SK-N-MC (cell line): ENCODE measurements around the gene POC1A.

Experiments
- DNase-seq: peaks from one replicate; pipeline ENCODE4 v3.0.0-alpha.2; 2011; ENCODE audit warnings: low read depth, low spot score
- H3K27ac ChIP-seq: fragments of 200-600 bp; sonication (generic); 2 replicates; pipeline ENCODE4 v1.5.1; 2016; ENCODE audit warnings: mixed run types
- H3K36me3 ChIP-seq: fragments of 200-600 bp; sonication (generic); 2 replicates; pipeline ENCODE4 v1.6.1; 2017; ENCODE audit warnings: antibody characterized with exemption, low read length, mixed read lengths; ENCODE audit not compliant: insufficient read depth
- H3K4me3 ChIP-seq: fragments of 200-600 bp; sonication (generic); 2 replicates; pipeline ENCODE4 v1.5.1; 2016
- H3K9ac ChIP-seq: fragments of 200-600 bp; sonication (generic); 2 replicates; pipeline ENCODE4 v1.8.0; 2017; ENCODE audit warnings: mixed run types, mixed read lengths; ENCODE audit not compliant: insufficient read length
- H3K9me3 ChIP-seq: fragments of 200-600 bp; sonication (generic); 2 replicates; pipeline ENCODE4 v1.6.1; 2017; ENCODE audit warnings: low read depth, mild to moderate bottlenecking, antibody characterized with exemption, low read length, moderate library complexity, mixed read lengths
- EZH2 ChIP-seq: fragments of 200-600 bp; sonication (generic); IDR thresholded peaks from one replicate; pipeline ENCODE4 v1.6.1; 2017; ENCODE audit warnings: antibody characterized with exemption
- FOXP2 ChIP-seq: optimal IDR thresholded peaks from 2 replicates; pipeline ENCODE3; 2011; ENCODE audit warnings: mild to moderate bottlenecking, moderate library complexity; ENCODE audit not compliant: insufficient read depth; ENCODE audit errors: extremely low read length, control extremely low read depth
- POLR2AphosphoS5 ChIP-seq: IDR thresholded peaks from 2 replicates; pipeline ENCODE4 v1.6.1; 2012; ENCODE audit warnings: mild to moderate bottlenecking, low read depth, low read length, borderline replicate concordance

POC1A gene

GRCh38 chr3:52130966-52131622 lies 23.1 kb downstream of the POC1A start:
- Histone ChIP-seq H3K36me3 (no peaks in the 10 kb centered on the region), H3K27ac (no peak overlapping the region), H3K4me3 (no peak overlapping the region), H3K9ac (no peak overlapping the region), H3K9me3 (no peaks in the 10 kb centered on the region)
- DNase-seq, result no peak
- TF ChIP-seq FOXP2 (no peak), EZH2 (no peak), POLR2AphosphoS5 (no peak)

DNA sequence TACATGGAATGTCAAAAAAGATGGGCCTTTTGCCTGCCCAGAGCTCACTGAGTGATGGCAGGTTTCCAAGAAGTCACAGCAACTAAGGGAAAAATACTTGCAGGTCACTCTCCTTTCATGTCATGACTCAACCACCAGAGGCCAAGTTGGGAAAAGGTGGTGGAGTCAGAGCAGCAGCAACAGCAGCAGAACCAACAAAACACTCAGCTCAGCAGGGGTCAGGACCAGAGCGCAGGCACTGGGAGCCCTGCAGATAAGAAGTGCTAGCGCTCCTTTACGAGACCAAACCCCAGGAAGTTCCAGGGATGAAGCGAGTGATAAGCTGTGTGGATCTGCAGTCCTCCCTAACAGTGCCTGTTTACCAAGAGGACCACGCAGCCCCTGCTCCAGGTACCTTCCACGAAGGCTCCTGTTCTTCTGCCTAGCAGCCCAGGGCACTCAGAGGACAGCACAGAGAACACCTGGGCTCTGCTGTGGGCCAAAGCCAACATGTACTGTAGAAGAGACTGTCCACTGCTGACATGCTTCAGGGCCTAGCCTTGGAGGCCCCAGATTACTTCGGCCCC lies 26.0 kb downstream of the POC1A start:
- no peaks in the 10 kb centered on the region; the same call in 1 of the 2 replicates for H3K36me3 ChIP-seq
- TF ChIP-seq FOXP2, result no peak
- no peak for TF ChIP-seq EZH2
- no peak for TF ChIP-seq POLR2AphosphoS5
- H3K4me3 ChIP-seq, result no peak overlapping the region
- no peak overlapping the region; the same call in 1 of the 2 replicates for H3K27ac ChIP-seq
- no peak overlapping the region for H3K9ac ChIP-seq
- H3K9me3 ChIP-seq, result no peaks in the 10 kb centered on the region
- DNase-seq, result no peak

- H3K4me3 ChIP-seq, result no peak overlapping the region
- no peaks in the 10 kb centered on the region for H3K9me3 ChIP-seq
- H3K36me3 ChIP-seq, result no peaks in the 10 kb centered on the region; the same call in 1 of the 2 replicates
- TF ChIP-seq EZH2 (no peak), POLR2AphosphoS5 (no peak), FOXP2 (no peak)
- no peak overlapping the region for H3K27ac ChIP-seq
- no peak for DNase-seq
- no peak overlapping the region for H3K9ac ChIP-seq
Observed at GRCh38 chr3:52126500-52126899, 27.7 kb downstream of the POC1A start.

DNA sequence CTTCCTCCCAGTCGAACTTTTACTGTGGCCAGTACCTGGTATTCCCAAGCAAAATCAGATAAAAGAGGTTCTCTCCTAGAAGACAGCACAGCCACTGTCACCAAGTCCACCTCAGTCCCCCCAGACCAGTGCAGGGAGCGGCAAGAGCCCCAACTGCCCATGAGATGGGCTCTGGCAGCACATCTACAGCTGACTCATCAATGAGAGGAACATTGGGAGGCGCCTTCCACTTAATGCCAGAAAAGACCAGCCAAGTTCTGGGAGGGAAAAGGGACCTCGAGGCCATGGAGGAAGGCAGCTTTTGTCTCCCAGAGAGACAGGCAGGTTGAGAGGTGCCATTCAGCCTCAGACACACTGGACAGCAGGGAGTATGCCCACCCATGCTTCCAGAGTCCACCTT lies 28.2 kb downstream of the POC1A start:
- Histone ChIP-seq H3K9ac (no peak overlapping the region), H3K36me3 (no peaks in the 10 kb centered on the region; the same call in 1 of the 2 replicates), H3K27ac (no peak overlapping the region), H3K4me3 (no peak overlapping the region), H3K9me3 (no peaks in the 10 kb centered on the region)
- DNase-seq, result no peak
- TF ChIP-seq FOXP2, result no peak
- TF ChIP-seq POLR2AphosphoS5, result no peak
- TF ChIP-seq EZH2, result no peak

GRCh38 chr3:52124766-52125165 lies 29.5 kb downstream of the POC1A start:
- Histone ChIP-seq H3K27ac (no peak overlapping the region), H3K9ac (no peak overlapping the region), H3K9me3 (no peaks in the 10 kb centered on the region), H3K36me3 (no peaks in the 10 kb centered on the region; the same call in 1 of the 2 replicates), H3K4me3 (no peak overlapping the region)
- TF ChIP-seq FOXP2 (no peak), EZH2 (no peak), POLR2AphosphoS5 (no peak)
- no peak for DNase-seq

DNA sequence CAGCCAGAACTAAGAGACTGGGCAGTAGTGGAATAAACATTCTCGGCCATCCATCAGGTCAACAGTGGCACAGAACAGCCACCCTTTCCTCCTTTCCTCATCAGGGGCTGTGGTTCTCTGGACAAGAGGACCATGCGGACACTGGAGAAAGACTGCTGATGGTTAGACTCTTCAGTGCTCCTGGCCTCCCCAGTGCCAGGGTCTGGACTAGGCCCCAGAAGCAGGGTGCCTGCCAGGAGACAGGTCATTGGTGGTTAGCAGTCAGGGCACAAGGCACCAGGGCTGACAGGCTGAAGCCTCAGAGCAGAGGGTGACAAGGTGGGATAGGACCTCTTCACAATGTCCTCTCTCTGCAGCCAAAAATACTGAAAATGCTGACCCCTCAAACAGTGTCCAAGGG lies 30.1 kb downstream of the POC1A start:
- TF ChIP-seq POLR2AphosphoS5 (no peak), EZH2 (no peak), FOXP2 (no peak)
- no peaks in the 10 kb centered on the region for H3K9me3 ChIP-seq
- no peak for DNase-seq
- no peak overlapping the region for H3K9ac ChIP-seq
- H3K4me3 ChIP-seq, result no peak overlapping the region
- no peak overlapping the region for H3K27ac ChIP-seq
- no peaks in the 10 kb centered on the region; the same call in 1 of the 2 replicates for H3K36me3 ChIP-seq

- no peak overlapping the region for H3K27ac ChIP-seq
- H3K9me3 ChIP-seq, result no peaks in the 10 kb centered on the region
- DNase-seq, result no peak
- no peak overlapping the region for H3K4me3 ChIP-seq
- H3K36me3 ChIP-seq, result no peaks in the 10 kb centered on the region; the same call in 1 of the 2 replicates
- H3K9ac ChIP-seq, result no peak overlapping the region
- TF ChIP-seq FOXP2 (no peak), EZH2 (no peak), POLR2AphosphoS5 (no peak)
Observed at GRCh38 chr3:52123106-52123725, 31.0 kb downstream of the POC1A start.

- TF ChIP-seq EZH2 (no peak), FOXP2 (no peak), POLR2AphosphoS5 (no peak)
- Histone ChIP-seq H3K9me3 (no peaks in the 10 kb centered on the region), H3K9ac (no peak overlapping the region), H3K27ac (no peak overlapping the region), H3K36me3 (no peaks in the 10 kb centered on the region; the same call in 1 of the 2 replicates), H3K4me3 (no peak overlapping the region)
- no peak for DNase-seq
Observed at GRCh38 chr3:52122491-52122890, 31.7 kb downstream of the POC1A start.

GRCh38 chr3:52121813-52122212 lies 32.4 kb downstream of the POC1A start:
- H3K9me3 ChIP-seq, result no peaks in the 10 kb centered on the region
- DNase-seq, result no peak
- no peak overlapping the region for H3K4me3 ChIP-seq
- no peak overlapping the region for H3K9ac ChIP-seq
- H3K27ac ChIP-seq, result no peak overlapping the region
- H3K36me3 ChIP-seq, result no peaks in the 10 kb centered on the region; the same call in 1 of the 2 replicates
- no peak for TF ChIP-seq EZH2
- no peak for TF ChIP-seq FOXP2
- TF ChIP-seq POLR2AphosphoS5, result no peak
